Nephron (organoid): ENCODE measurements around the gene EPHB2.
A peak's percentile ranks its signal among the peaks of the same experiment; 100 is the strongest.

ENCODE experiments used
- H3K27ac Mint-ChIP-seq, 3 experiments: 2 replicates each; pipeline ENCODE4 v1.8.0; 2020; ENCODE audit warnings: mixed read lengths in 3 of 3, mild to moderate bottlenecking in 2 of 3, moderate library complexity in 1 of 3
- H3K27me3 Mint-ChIP-seq: 2 replicates; pipeline ENCODE4 v1.8.0; 2021; ENCODE audit warnings: low read depth, mild to moderate bottlenecking, moderate library complexity, mixed read lengths
- H3K36me3 Mint-ChIP-seq: 2 replicates; pipeline ENCODE4 v1.8.0; 2020; ENCODE audit warnings: low read depth, mixed read lengths
- H3K4me1 Mint-ChIP-seq: 2 replicates; pipeline ENCODE4 v1.8.0; 2020; ENCODE audit warnings: mixed read lengths
- H3K4me3 Mint-ChIP-seq, 3 experiments: 2 replicates each; pipeline ENCODE4 v1.8.0; 2020; ENCODE audit warnings: mild to moderate bottlenecking in 3 of 3, mixed read lengths in 3 of 3, moderate library complexity in 2 of 3
- H3K9me3 Mint-ChIP-seq: 2 replicates; pipeline ENCODE4 v1.8.0; 2020; ENCODE audit warnings: mixed read lengths
- CTCF ChIP-seq, 3 experiments: fragments of 200-600 bp; sonication (generic); IDR thresholded peaks; one replicate each; pipeline ENCODE4 v1.5.0; 2021; ENCODE audit warnings: antibody characterized with exemption in 3 of 3; ENCODE audit not compliant: unreplicated experiment in 3 of 3

Gene EPHB2

GRCh38 chr1:22868331-22868730 lies 157.7 kb downstream of the EPHB2 start:
- Mint-ChIP-seq H3K27me3 (peaks cover 14% of the 10 kb centered on the region), H3K4me1 (peaks cover 39% of the 10 kb centered on the region), H3K27ac (peak overlapping the region in 1 of 3 experiments; percentile 89), H3K36me3 (peaks cover 52% of the 10 kb centered on the region), H3K4me3 (no peak overlapping the region), H3K9me3 (no peaks in the 10 kb centered on the region)
- TF ChIP-seq CTCF (IDR thresholded peaks at IDR 0.05; ENCODE audit: unreplicated experiment in 3 of 3), result no peak

GRCh38 chr1:22869325-22869724 lies 158.7 kb downstream of the EPHB2 start:
- H3K9me3 Mint-ChIP-seq, result no peaks in the 10 kb centered on the region

GRCh38 chr1:22870201-22870871 lies 159.7 kb downstream of the EPHB2 start:
- Mint-ChIP-seq H3K4me1 (peaks cover 54% of the 10 kb centered on the region), H3K36me3 (peaks cover 46% of the 10 kb centered on the region), H3K27me3 (peaks cover 22% of the 10 kb centered on the region), H3K27ac (peak overlapping the region; percentile 69 to 89 (median 71)), H3K9me3 (no peaks in the 10 kb centered on the region), H3K4me3 (no peak overlapping the region)
- TF ChIP-seq CTCF (IDR thresholded peaks at IDR 0.05; ENCODE audit: unreplicated experiment in 3 of 3), result no peak

More at GRCh38 chr1:22869325-22869724, 158.7 kb downstream of the EPHB2 start:
- peak overlapping the region; percentile 16 to 89 (median 66) for H3K27ac Mint-ChIP-seq
- peaks cover 47% of the 10 kb centered on the region for H3K4me1 Mint-ChIP-seq
- no peak overlapping the region for H3K4me3 Mint-ChIP-seq
- no peak for TF ChIP-seq CTCF (IDR thresholded peaks at IDR 0.05; ENCODE audit: unreplicated experiment in 3 of 3)
- H3K27me3 Mint-ChIP-seq, result peaks cover 22% of the 10 kb centered on the region
- H3K36me3 Mint-ChIP-seq, result peaks cover 56% of the 10 kb centered on the region

- peak overlapping the region; percentile 83 to 92 (median 84) for H3K27ac Mint-ChIP-seq
- H3K27me3 Mint-ChIP-seq, result peaks cover 22% of the 10 kb centered on the region
- H3K4me3 Mint-ChIP-seq, result peak overlapping the region in 1 of 3 experiments; percentile 8
- peaks cover 22% of the 10 kb centered on the region for H3K36me3 Mint-ChIP-seq
- no peak for TF ChIP-seq CTCF (IDR thresholded peaks at IDR 0.05; ENCODE audit: unreplicated experiment in 3 of 3)
- H3K9me3 Mint-ChIP-seq, result no peaks in the 10 kb centered on the region
- H3K4me1 Mint-ChIP-seq, result peaks cover 63% of the 10 kb centered on the region
These were observed 162.5 kb downstream of the EPHB2 start for GRCh38 chr1:22872981-22873664.

GRCh38 chr1:22874785-22875184 lies 164.1 kb downstream of the EPHB2 start:
- peaks cover 54% of the 10 kb centered on the region for H3K4me1 Mint-ChIP-seq
- TF ChIP-seq CTCF (IDR thresholded peaks at IDR 0.05; ENCODE audit: unreplicated experiment in 3 of 3), result no peak
- peaks cover 22% of the 10 kb centered on the region for H3K27me3 Mint-ChIP-seq
- peak overlapping the region in 2 of 3 experiments; percentile 24 to 59 for H3K27ac Mint-ChIP-seq
- no peaks in the 10 kb centered on the region for H3K9me3 Mint-ChIP-seq
- peaks cover 8% of the 10 kb centered on the region for H3K36me3 Mint-ChIP-seq
- H3K4me3 Mint-ChIP-seq, result no peak overlapping the region
